ENCODE results near the gene GTF2IRD2. TPM values are rescaled to one million over a fixed set of nuclear protein-coding genes. Genes with fewer than 3 reads are reported as not detected.
"Not testable (repeated sequence)": the region's sequence is repeated elsewhere in the genome, so short reads cannot be mapped to it uniquely, and the experiment has no call there.

Gene GTF2IRD2
- total RNA-seq, 1 donor from 2014 or later: 5.3 TPM

GRCh38 chr7:74765205-74765918, 86.0 kb downstream of the GTF2IRD2 start:
- H3K36me3 Mint-ChIP-seq (ENCODE audit: low read depth, unreplicated experiment); H3K4me3 Mint-ChIP-seq (ENCODE audit: unreplicated experiment); H3K9me3 ChIP-seq (ENCODE audit: insufficient read depth, low read depth, low read length); H3K27me3 ChIP-seq (ENCODE audit: insufficient read depth, low read length); DNase-seq (ENCODE audit: low read depth); FAIRE-seq; H3K9me3 Mint-ChIP-seq (ENCODE audit: unreplicated experiment); H3K4me1 Mint-ChIP-seq (ENCODE audit: low read depth, unreplicated experiment); H3K4me2 ChIP-seq (ENCODE audit: low read length); H3K27me3 Mint-ChIP-seq (ENCODE audit: low read depth, unreplicated experiment); H3K4me3 ChIP-seq (ENCODE audit: insufficient read depth, low read depth, low read length); H3K36me3 ChIP-seq (ENCODE audit: insufficient read depth, low read length); H3K79me2 ChIP-seq (ENCODE audit: insufficient read depth, low read length); H3K4me1 ChIP-seq (ENCODE audit: insufficient read depth, low read length); H2AFZ ChIP-seq (ENCODE audit: low read depth, low read length); H3K9ac ChIP-seq (ENCODE audit: low read length); H4K20me1 ChIP-seq (ENCODE audit: insufficient read depth, low read length); H3K27ac ChIP-seq (ENCODE audit: low read depth, low read length); H3K27ac Mint-ChIP-seq (ENCODE audit: unreplicated experiment): not testable (repeated sequence)

- H3K9me3 Mint-ChIP-seq (ENCODE audit: unreplicated experiment); H3K4me3 Mint-ChIP-seq (ENCODE audit: unreplicated experiment); H3K9me3 ChIP-seq (ENCODE audit: insufficient read depth, low read depth, low read length); DNase-seq (ENCODE audit: low read depth); H3K4me1 ChIP-seq (ENCODE audit: insufficient read depth, low read length); FAIRE-seq; H3K36me3 ChIP-seq (ENCODE audit: insufficient read depth, low read length); H3K27ac Mint-ChIP-seq (ENCODE audit: unreplicated experiment); H3K4me2 ChIP-seq (ENCODE audit: low read length); H3K36me3 Mint-ChIP-seq (ENCODE audit: low read depth, unreplicated experiment); H3K79me2 ChIP-seq (ENCODE audit: insufficient read depth, low read length); H3K27me3 Mint-ChIP-seq (ENCODE audit: low read depth, unreplicated experiment); H3K4me3 ChIP-seq (ENCODE audit: insufficient read depth, low read depth, low read length); H2AFZ ChIP-seq (ENCODE audit: low read depth, low read length); H3K9ac ChIP-seq (ENCODE audit: low read length); H3K27me3 ChIP-seq (ENCODE audit: insufficient read depth, low read length); H4K20me1 ChIP-seq (ENCODE audit: insufficient read depth, low read length); H3K4me1 Mint-ChIP-seq (ENCODE audit: low read depth, unreplicated experiment): not testable (repeated sequence)
- peak overlapping the region; percentile 50 for H3K27ac ChIP-seq (ENCODE audit: low read depth, low read length)
Measured at GRCh38 chr7:74758982-74759381, 92.4 kb downstream of the GTF2IRD2 start.

- DNase-seq (ENCODE audit: low read depth); H3K27me3 Mint-ChIP-seq (ENCODE audit: low read depth, unreplicated experiment); H3K36me3 ChIP-seq (ENCODE audit: insufficient read depth, low read length); FAIRE-seq; H3K4me1 ChIP-seq (ENCODE audit: insufficient read depth, low read length); H3K27ac Mint-ChIP-seq (ENCODE audit: unreplicated experiment); H3K9ac ChIP-seq (ENCODE audit: low read length); H3K9me3 ChIP-seq (ENCODE audit: insufficient read depth, low read depth, low read length); H2AFZ ChIP-seq (ENCODE audit: low read depth, low read length); H3K36me3 Mint-ChIP-seq (ENCODE audit: low read depth, unreplicated experiment); H4K20me1 ChIP-seq (ENCODE audit: insufficient read depth, low read length); H3K9me3 Mint-ChIP-seq (ENCODE audit: unreplicated experiment); H3K4me1 Mint-ChIP-seq (ENCODE audit: low read depth, unreplicated experiment); H3K27me3 ChIP-seq (ENCODE audit: insufficient read depth, low read length); H3K4me3 Mint-ChIP-seq (ENCODE audit: unreplicated experiment); H3K27ac ChIP-seq (ENCODE audit: low read depth, low read length); H3K4me2 ChIP-seq (ENCODE audit: low read length); H3K4me3 ChIP-seq (ENCODE audit: insufficient read depth, low read depth, low read length); H3K79me2 ChIP-seq (ENCODE audit: insufficient read depth, low read length): not testable (repeated sequence)
Measured at GRCh38 chr7:74758268-74758667, 93.1 kb downstream of the GTF2IRD2 start.

GRCh38 chr7:74756673-74757072, 94.7 kb downstream of the GTF2IRD2 start:
- not testable (repeated sequence) for H3K36me3 ChIP-seq (ENCODE audit: insufficient read depth, low read length); H3K9me3 Mint-ChIP-seq (ENCODE audit: unreplicated experiment); H3K4me3 Mint-ChIP-seq (ENCODE audit: unreplicated experiment); H3K4me1 ChIP-seq (ENCODE audit: insufficient read depth, low read length); H3K27ac Mint-ChIP-seq (ENCODE audit: unreplicated experiment); H3K27me3 Mint-ChIP-seq (ENCODE audit: low read depth, unreplicated experiment); H4K20me1 ChIP-seq (ENCODE audit: insufficient read depth, low read length); FAIRE-seq; H3K4me2 ChIP-seq (ENCODE audit: low read length); DNase-seq (ENCODE audit: low read depth); H3K9ac ChIP-seq (ENCODE audit: low read length); H3K4me1 Mint-ChIP-seq (ENCODE audit: low read depth, unreplicated experiment); H2AFZ ChIP-seq (ENCODE audit: low read depth, low read length); H3K27ac ChIP-seq (ENCODE audit: low read depth, low read length); H3K27me3 ChIP-seq (ENCODE audit: insufficient read depth, low read length); H3K36me3 Mint-ChIP-seq (ENCODE audit: low read depth, unreplicated experiment); H3K79me2 ChIP-seq (ENCODE audit: insufficient read depth, low read length); H3K9me3 ChIP-seq (ENCODE audit: insufficient read depth, low read depth, low read length); H3K4me3 ChIP-seq (ENCODE audit: insufficient read depth, low read depth, low read length)

GRCh38 chr7:74753921-74754482, 97.4 kb downstream of the GTF2IRD2 start:
- H3K79me2 ChIP-seq (ENCODE audit: insufficient read depth, low read length); H3K4me1 Mint-ChIP-seq (ENCODE audit: low read depth, unreplicated experiment); H3K36me3 ChIP-seq (ENCODE audit: insufficient read depth, low read length); H3K9me3 Mint-ChIP-seq (ENCODE audit: unreplicated experiment); H3K4me1 ChIP-seq (ENCODE audit: insufficient read depth, low read length); H3K4me2 ChIP-seq (ENCODE audit: low read length); H3K27me3 Mint-ChIP-seq (ENCODE audit: low read depth, unreplicated experiment); H3K27ac ChIP-seq (ENCODE audit: low read depth, low read length); FAIRE-seq; H3K27me3 ChIP-seq (ENCODE audit: insufficient read depth, low read length); H3K9ac ChIP-seq (ENCODE audit: low read length); H3K4me3 Mint-ChIP-seq (ENCODE audit: unreplicated experiment); H3K9me3 ChIP-seq (ENCODE audit: insufficient read depth, low read depth, low read length); H4K20me1 ChIP-seq (ENCODE audit: insufficient read depth, low read length); H2AFZ ChIP-seq (ENCODE audit: low read depth, low read length); DNase-seq (ENCODE audit: low read depth); H3K27ac Mint-ChIP-seq (ENCODE audit: unreplicated experiment); H3K4me3 ChIP-seq (ENCODE audit: insufficient read depth, low read depth, low read length); H3K36me3 Mint-ChIP-seq (ENCODE audit: low read depth, unreplicated experiment): not testable (repeated sequence)

Data from astrocyte (in vitro differentiated cells and primary cell).